Thymus (tissue), 11 donors: ENCODE data around the gene NAB1. TPM values are rescaled to one million over a fixed set of nuclear protein-coding genes. Genes with fewer than 3 reads are reported as not detected.

Experiments used
- DNase-seq, 9 donors: peaks; one replicate each; pipeline ENCODE4 v3.0.0-alpha.2; 2013; ENCODE audit warnings: low spot score in 9 of 9, low read depth in 6 of 9, missing footprints in 1 of 9
- H3K27ac ChIP-seq, 2 donors: one replicate each; pipeline ENCODE4 v1.5.1; 2013; ENCODE audit warnings: control low read depth in 1 of 2, low read depth in 1 of 2, low read length in 1 of 2, mild to moderate bottlenecking in 1 of 2, moderate library complexity in 1 of 2
- H3K27me3 ChIP-seq, 2 donors: one replicate each; pipeline ENCODE4 v1.5.1; 2013; ENCODE audit warnings: low read length in 1 of 2; ENCODE audit not compliant: control insufficient read depth in 2 of 2, insufficient read depth in 1 of 2
- H3K36me3 ChIP-seq, 2 donors: one replicate each; pipeline ENCODE4 v1.5.1; 2013; ENCODE audit warnings: low read length in 1 of 2, mild to moderate bottlenecking in 1 of 2, moderate library complexity in 1 of 2; ENCODE audit not compliant: control insufficient read depth in 2 of 2, insufficient read depth in 2 of 2
- H3K4me1 ChIP-seq, 2 donors: one replicate each; pipeline ENCODE4 v1.5.1; 2013; ENCODE audit warnings: low read length in 2 of 2; ENCODE audit not compliant: control insufficient read depth in 2 of 2, insufficient read depth in 2 of 2
- H3K4me3 ChIP-seq, 2 donors: one replicate each; pipeline ENCODE4 v1.5.1; 2013; ENCODE audit warnings: low read length in 2 of 2, control low read depth in 1 of 2, mild to moderate bottlenecking in 1 of 2
- H3K9me3 ChIP-seq, 2 donors: one replicate each; pipeline ENCODE4 v1.5.1; 2013; ENCODE audit warnings: low read length in 1 of 2, mild to moderate bottlenecking in 1 of 2; ENCODE audit not compliant: control insufficient read depth in 2 of 2, insufficient read depth in 1 of 2
- WGBS: extraction: QIAGEN DNeasy Blood & Tissue Kit; methylation state at CpG from one replicate; pipeline ENCODE4 v1.1.7; 2013; 5-methylcytosine and 5-hydroxymethylcytosine counted together
- polyA plus RNA-seq: library from polyadenylated mRNA; stranded (reverse); fragments of 200-250 nt; gene quantifications from one replicate; pipeline ENCODE4 v1.2.3, GENCODE V29; 2013
- total RNA-seq: library from RNA; stranded (reverse); fragments of 120-200 nt; gene quantifications from one replicate; pipeline ENCODE4 v1.2.4, GENCODE V29; 2013
- donor health status: healthy.

NAB1 gene
- total and polyA plus RNA-seq, 2 donors = 22.7 to 37.3 TPM

- no peaks in the 10 kb centered on the region for H3K9me3 ChIP-seq
- H3K36me3 ChIP-seq = peaks cover 3 to 28% of the 10 kb centered on the region in 2 donors
- no peak overlapping the region for H3K4me3 ChIP-seq
- peaks cover 9 to 19% of the 10 kb centered on the region in 2 donors for H3K4me1 ChIP-seq
- peak in 7 of 9 donors; percentile 14 to 62 (median 34) for DNase-seq
- H3K27me3 ChIP-seq = no peaks in the 10 kb centered on the region
- peak overlapping the region; percentile 52 to 68 for H3K27ac ChIP-seq
- WGBS = 22% methylated on average over 6 of the region's 6 CpGs
These were observed 29.7 kb downstream of the NAB1 start for GRCh38 chr2:190678444-190679162.

GRCh38 chr2:190679391-190679790, 30.5 kb downstream of the NAB1 start:
- Histone ChIP-seq H3K4me3 (no peak overlapping the region), H3K4me1 (peaks cover 9 to 19% of the 10 kb centered on the region in 2 donors), H3K36me3 (peaks cover 0 to 23% of the 10 kb centered on the region in 2 donors), H3K27ac (no peak overlapping the region), H3K9me3 (no peaks in the 10 kb centered on the region), H3K27me3 (no peaks in the 10 kb centered on the region)
- 100% methylated on average over 1 of the region's 1 CpG for WGBS
- DNase-seq = no peak

GRCh38 chr2:190679813-190680591, 31.1 kb downstream of the NAB1 start:
- peaks cover 0 to 17% of the 10 kb centered on the region in 2 donors for H3K36me3 ChIP-seq
- DNase-seq = peak in 7 of 9 donors; percentile 11 to 62 (median 31)
- no peak overlapping the region for H3K4me3 ChIP-seq
- H3K27me3 ChIP-seq = no peaks in the 10 kb centered on the region
- 95% methylated on average over 12 of the region's 12 CpGs for WGBS
- H3K4me1 ChIP-seq = peaks cover 9 to 19% of the 10 kb centered on the region in 2 donors
- no peaks in the 10 kb centered on the region for H3K9me3 ChIP-seq
- no peak overlapping the region for H3K27ac ChIP-seq

- Histone ChIP-seq H3K36me3 (peaks cover 0 to 30% of the 10 kb centered on the region in 2 donors), H3K4me1 (peaks cover 9 to 19% of the 10 kb centered on the region in 2 donors), H3K27me3 (no peaks in the 10 kb centered on the region), H3K4me3 (no peak overlapping the region), H3K9me3 (no peaks in the 10 kb centered on the region), H3K27ac (no peak overlapping the region)
- no peak for DNase-seq
- WGBS = 96% methylated on average over 5 of the region's 5 CpGs
These were observed 33.3 kb downstream of the NAB1 start for GRCh38 chr2:190682168-190682567.

GRCh38 chr2:190683802-190684201, 34.9 kb downstream of the NAB1 start:
- Histone ChIP-seq H3K4me1 (peaks cover 4 to 10% of the 10 kb centered on the region in 2 donors), H3K9me3 (no peaks in the 10 kb centered on the region), H3K27me3 (no peaks in the 10 kb centered on the region), H3K36me3 (peaks cover 0 to 36% of the 10 kb centered on the region in 2 donors), H3K4me3 (no peak overlapping the region), H3K27ac (no peak overlapping the region)
- no peak for DNase-seq
- 95% methylated on average over 3 of the region's 3 CpGs for WGBS

- peaks cover 0 to 4% of the 10 kb centered on the region in 2 donors for H3K4me1 ChIP-seq
- no peak overlapping the region for H3K27ac ChIP-seq
- WGBS = 98% methylated on average over 2 of the region's 2 CpGs
- no peaks in the 10 kb centered on the region for H3K9me3 ChIP-seq
- no peak for DNase-seq
- H3K4me3 ChIP-seq = no peak overlapping the region
- H3K27me3 ChIP-seq = no peaks in the 10 kb centered on the region
- H3K36me3 ChIP-seq = peaks cover 0 to 36% of the 10 kb centered on the region in 2 donors
These were observed 36.0 kb downstream of the NAB1 start for GRCh38 chr2:190684931-190685330.

GRCh38 chr2:190685333-190685732, 36.5 kb downstream of the NAB1 start:
- no peak for DNase-seq
- no peak overlapping the region for H3K27ac ChIP-seq
- WGBS = over 99% methylated on average over 3 of the region's 3 CpGs
- peaks cover 0 to 39% of the 10 kb centered on the region in 2 donors for H3K36me3 ChIP-seq
- H3K4me3 ChIP-seq = no peak overlapping the region
- no peaks in the 10 kb centered on the region for H3K27me3 ChIP-seq
- H3K4me1 ChIP-seq = no peaks in the 10 kb centered on the region
- H3K9me3 ChIP-seq = no peaks in the 10 kb centered on the region

- no peak overlapping the region for H3K27ac ChIP-seq
- H3K9me3 ChIP-seq = no peaks in the 10 kb centered on the region
- H3K27me3 ChIP-seq = no peaks in the 10 kb centered on the region
- DNase-seq = no peak
- no peaks in the 10 kb centered on the region for H3K4me1 ChIP-seq
- WGBS = 96% methylated on average over 2 of the region's 2 CpGs
- H3K4me3 ChIP-seq = no peak overlapping the region
- H3K36me3 ChIP-seq = peaks cover 0 to 14% of the 10 kb centered on the region in 2 donors
These were observed 44.8 kb downstream of the NAB1 start for GRCh38 chr2:190693533-190694232.

GRCh38 chr2:190694479-190694878, 45.6 kb downstream of the NAB1 start:
- peaks cover 0 to 11% of the 10 kb centered on the region in 2 donors for H3K36me3 ChIP-seq
- DNase-seq = no peak
- H3K4me1 ChIP-seq = no peaks in the 10 kb centered on the region
- H3K27ac ChIP-seq = no peak overlapping the region
- H3K9me3 ChIP-seq = no peaks in the 10 kb centered on the region
- 98% methylated on average over 11 of the region's 11 CpGs for WGBS
- no peaks in the 10 kb centered on the region for H3K27me3 ChIP-seq
- no peak overlapping the region for H3K4me3 ChIP-seq
